SK-N-MC (cell line): ENCODE data around the gene LSM12.

Experiments
- EZH2 ChIP-seq: fragments of 200-600 bp; sonication (generic); IDR thresholded peaks from one replicate; pipeline ENCODE4 v1.6.1; 2017; ENCODE audit warnings: antibody characterized with exemption
- FOXP2 ChIP-seq: optimal IDR thresholded peaks from 2 replicates; pipeline ENCODE3; 2011; ENCODE audit warnings: mild to moderate bottlenecking, moderate library complexity; ENCODE audit not compliant: insufficient read depth; ENCODE audit errors: extremely low read length, control extremely low read depth
- POLR2AphosphoS5 ChIP-seq: IDR thresholded peaks from 2 replicates; pipeline ENCODE4 v1.6.1; 2012; ENCODE audit warnings: mild to moderate bottlenecking, low read depth, low read length, borderline replicate concordance

DNA sequence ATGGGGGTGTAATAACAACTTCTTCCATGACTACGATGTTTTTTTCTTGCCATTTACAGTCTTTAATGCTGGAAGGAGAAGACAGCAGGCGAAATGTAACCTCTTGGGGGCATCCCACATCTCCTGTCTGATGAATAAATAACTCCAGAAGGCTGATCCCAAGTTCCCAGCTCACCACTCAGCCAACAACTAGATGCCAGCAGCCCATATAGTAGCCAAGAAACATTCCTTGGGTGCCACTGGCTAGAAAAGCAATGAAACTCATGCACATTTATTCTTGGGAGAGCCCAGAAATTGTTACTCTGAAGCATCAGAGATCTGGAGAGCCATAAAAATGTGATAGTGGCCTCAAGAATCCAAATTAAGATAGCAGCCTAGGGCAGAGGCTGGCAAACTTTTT, 29.0 kb downstream of the LSM12 start:
- no peak for TF ChIP-seq FOXP2
- no peak for TF ChIP-seq EZH2
- no peak for TF ChIP-seq POLR2AphosphoS5
